GM12865 (cell line): ENCODE measurements around the gene TRUB2.
A peak's percentile ranks its signal among the peaks of the same experiment; 100 is the strongest.

ENCODE experiments used
- DNase-seq: peaks from one replicate; pipeline ENCODE4 v3.0.0; 2010; ENCODE audit warnings: low read depth
- H3K4me3 ChIP-seq: 2 replicates; pipeline ENCODE4 v1.5.1; 2011; ENCODE audit warnings: mild to moderate bottlenecking, low read depth, low read length, control low read depth
- TF ChIP-seq, protein P1 (sequence below): IDR thresholded peaks from 2 replicates; pipeline ENCODE4 v1.5.1; 2011; ENCODE audit warnings: low read length, control low read depth, low read depth, inconsistent platforms; ENCODE audit not compliant: insufficient read depth; ENCODE audit errors: missing control alignments

Gene TRUB2

GRCh38 chr9:128362774-128363173, 40.5 kb upstream of the TRUB2 start:
- no peak overlapping the region for H3K4me3 ChIP-seq
- TF ChIP-seq, protein P1, sequence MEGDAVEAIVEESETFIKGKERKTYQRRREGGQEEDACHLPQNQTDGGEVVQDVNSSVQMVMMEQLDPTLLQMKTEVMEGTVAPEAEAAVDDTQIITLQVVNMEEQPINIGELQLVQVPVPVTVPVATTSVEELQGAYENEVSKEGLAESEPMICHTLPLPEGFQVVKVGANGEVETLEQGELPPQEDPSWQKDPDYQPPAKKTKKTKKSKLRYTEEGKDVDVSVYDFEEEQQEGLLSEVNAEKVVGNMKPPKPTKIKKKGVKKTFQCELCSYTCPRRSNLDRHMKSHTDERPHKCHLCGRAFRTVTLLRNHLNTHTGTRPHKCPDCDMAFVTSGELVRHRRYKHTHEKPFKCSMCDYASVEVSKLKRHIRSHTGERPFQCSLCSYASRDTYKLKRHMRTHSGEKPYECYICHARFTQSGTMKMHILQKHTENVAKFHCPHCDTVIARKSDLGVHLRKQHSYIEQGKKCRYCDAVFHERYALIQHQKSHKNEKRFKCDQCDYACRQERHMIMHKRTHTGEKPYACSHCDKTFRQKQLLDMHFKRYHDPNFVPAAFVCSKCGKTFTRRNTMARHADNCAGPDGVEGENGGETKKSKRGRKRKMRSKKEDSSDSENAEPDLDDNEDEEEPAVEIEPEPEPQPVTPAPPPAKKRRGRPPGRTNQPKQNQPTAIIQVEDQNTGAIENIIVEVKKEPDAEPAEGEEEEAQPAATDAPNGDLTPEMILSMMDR = no peak
- no peak for DNase-seq

- peak; percentile 76 for DNase-seq
- TF ChIP-seq, protein P1 = peak; percentile 92
- peak overlapping the region; percentile 23 for H3K4me3 ChIP-seq
Measured at GRCh38 chr9:128361986-128362646, 39.9 kb upstream of the TRUB2 start.

GRCh38 chr9:128361296-128361985, 39.2 kb upstream of the TRUB2 start:
- no peak overlapping the region for H3K4me3 ChIP-seq
- no peak for DNase-seq
- TF ChIP-seq, protein P1 = no peak

GRCh38 chr9:128360826-128361225, 38.6 kb upstream of the TRUB2 start:
- no peak for DNase-seq
- H3K4me3 ChIP-seq = no peak overlapping the region
- TF ChIP-seq, protein P1 = no peak

DNA sequence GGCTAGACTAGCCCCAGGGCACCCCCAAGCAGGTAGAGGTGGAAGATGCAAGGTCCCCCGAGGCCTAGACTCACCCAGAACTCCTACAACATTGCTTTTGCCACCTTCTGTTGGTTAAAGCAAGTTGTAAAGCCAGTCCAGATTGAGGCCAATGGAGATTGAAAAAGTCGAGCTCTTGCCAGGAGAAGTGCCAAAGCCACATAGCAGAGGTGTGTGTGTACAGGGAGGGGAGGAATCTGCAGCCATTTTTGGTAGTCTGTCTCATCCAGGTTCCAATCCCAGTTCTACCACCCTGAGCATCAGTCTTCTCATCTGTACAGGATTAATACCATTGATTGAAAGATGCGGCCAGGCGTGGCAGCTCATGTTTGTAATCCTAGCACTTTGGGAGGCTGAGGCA, 36.6 kb upstream of the TRUB2 start:
- no peak for DNase-seq
- no peak overlapping the region for H3K4me3 ChIP-seq
- TF ChIP-seq, protein P1 = no peak

DNA sequence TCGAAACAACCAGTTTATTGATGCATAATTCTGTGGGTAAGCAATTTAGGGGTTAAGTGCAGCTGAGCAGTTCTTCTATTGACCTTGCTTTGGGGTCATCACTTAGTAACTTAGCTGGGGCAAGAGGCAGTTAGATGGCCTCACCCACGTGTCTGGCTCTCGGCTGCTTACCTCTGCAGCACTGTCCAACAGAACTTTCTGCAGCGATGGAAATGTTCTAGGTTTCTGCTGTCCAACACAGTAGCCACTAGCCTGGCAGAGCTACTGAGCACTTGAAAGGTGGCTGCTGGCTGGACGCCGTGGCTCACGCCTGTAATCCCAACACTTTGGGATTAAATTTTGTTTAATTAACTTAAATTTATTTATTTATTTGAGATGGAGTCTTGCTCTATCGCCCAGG, 35.8 kb upstream of the TRUB2 start:
- TF ChIP-seq, protein P1 = no peak
- H3K4me3 ChIP-seq = no peak overlapping the region
- no peak for DNase-seq
